B cell (primary cell): ENCODE results near the gene PARVA. TPM values are rescaled to one million over a fixed set of nuclear protein-coding genes. Genes with fewer than 3 reads are reported as not detected.

ENCODE experiments used
- ATAC-seq: fragments of 200-7000 bp; cut with Tn5 transposase; one replicate; pipeline ENCODE4 v1.10.0; 2021; ENCODE audit warnings: low read depth, mild to moderate bottlenecking, moderate number of reproducible peaks, moderate library complexity
- CTCF ChIA-PET: fragments of 350-600 bp; sonication (Branson Sonifier 250); formaldehyde crosslinking; loops from one replicate; lab custom pipeline; 2021; ENCODE audit warnings: antibody characterized with exemption, inconsistent platforms; lab: Charles Lee
- POLR2A ChIA-PET: fragments of 350-600 bp; sonication (Branson Sonifier 250); formaldehyde crosslinking; loops from one replicate; lab custom pipeline; 2021; ENCODE audit warnings: antibody characterized with exemption; lab: Charles Lee
- DNase-seq: peaks from one replicate; pipeline ENCODE4 v3.0.0; 2013
- H2AFZ ChIP-seq: 2 replicates; pipeline ENCODE4 v1.6.1; 2012; ENCODE audit warnings: mild to moderate bottlenecking, low read depth, low read length; ENCODE audit not compliant: insufficient read depth, poor library complexity, severe bottlenecking
- H3K27ac ChIP-seq, 2 donors: 1 replicate in 1 of 2; 2 replicates in 1 of 2; pipeline ENCODE4 v1.5.1; 2012 to 2013; ENCODE audit warnings: low read length in 2 of 2, mild to moderate bottlenecking in 2 of 2, moderate library complexity in 1 of 2
- H3K27me3 ChIP-seq, 4 experiments: fragments of 200-600 bp in 1 of 4; sonication (generic) in 1 of 4; replicated peaks in 1 of 4; 1 replicate in 2 of 4; 2 replicates in 2 of 4; pipeline versions ENCODE4 v1.6.1 to v1.7.0; 2013 to 2016; ENCODE audit warnings: low read length in 3 of 4, mild to moderate bottlenecking in 2 of 4, mixed read lengths in 1 of 4, moderate library complexity in 1 of 4; ENCODE audit not compliant: insufficient read depth in 4 of 4, control insufficient read depth in 3 of 4; ENCODE audit errors: control extremely low read depth in 1 of 4
- H3K36me3 ChIP-seq, 2 experiments: replicated peaks in 1 of 2; 1 replicate in 1 of 2; 2 replicates in 1 of 2; pipeline versions ENCODE4 v1.6.1 to v1.7.1; 2013; ENCODE audit warnings: low read length in 1 of 2; ENCODE audit not compliant: insufficient read depth in 2 of 2, control insufficient read depth in 1 of 2; ENCODE audit errors: control extremely low read depth in 1 of 2, extremely low read depth in 1 of 2
- H3K4me1 ChIP-seq, 2 donors: fragments of 200-600 bp in 1 of 2; sonication (generic) in 1 of 2; 1 replicate in 1 of 2; 2 replicates in 1 of 2; pipeline versions ENCODE4 v1.5.1 to v1.6.1; 2013 to 2017; ENCODE audit warnings: low read length in 2 of 2; ENCODE audit not compliant: control insufficient read depth in 2 of 2, insufficient read depth in 2 of 2
- H3K4me2 ChIP-seq: replicated peaks from 2 replicates; pipeline ENCODE3; 2012; ENCODE audit warnings: mild to moderate bottlenecking, low read depth, low read length; ENCODE audit not compliant: poor library complexity, severe bottlenecking
- H3K4me3 ChIP-seq, 5 experiments: fragments of 200-600 bp in 1 of 5; sonication (generic) in 1 of 5; 1 replicate in 3 of 5; 2 replicates in 2 of 5; pipeline versions ENCODE4 v1.5.1 to v1.7.0; 2011 to 2016; ENCODE audit warnings: low read length in 4 of 5, mild to moderate bottlenecking in 4 of 5, low read depth in 2 of 5, control low read depth in 1 of 5, moderate library complexity in 1 of 5; ENCODE audit not compliant: insufficient read depth in 1 of 5; ENCODE audit errors: control extremely low read depth in 1 of 5, extremely low read depth in 1 of 5
- H3K79me2 ChIP-seq: fragments of 200-600 bp; sonication (generic); one replicate; pipeline ENCODE4 v1.6.0; 2016; ENCODE audit warnings: low read length; ENCODE audit not compliant: control insufficient read depth, insufficient read depth
- H3K9ac ChIP-seq: fragments of 200-600 bp; sonication (generic); 2 replicates; pipeline ENCODE4 v1.6.1; 2017; ENCODE audit warnings: mild to moderate bottlenecking, low read length, moderate library complexity
- H3K9me3 ChIP-seq, 3 donors: one replicate each; pipeline versions ENCODE4 v1.6.1 to v1.7.1; 2013; ENCODE audit warnings: low read length in 2 of 3; ENCODE audit not compliant: control insufficient read depth in 2 of 3, insufficient read depth in 1 of 3; ENCODE audit errors: control extremely low read depth in 1 of 3
- H4K20me1 ChIP-seq: 2 replicates; pipeline ENCODE4 v1.6.0; 2012; ENCODE audit warnings: mild to moderate bottlenecking, low read length; ENCODE audit not compliant: insufficient read depth, control insufficient read depth, poor library complexity, severe bottlenecking
- H3K27ac Mint-ChIP-seq: one replicate; pipeline ENCODE4 v1.8.0; 2021; ENCODE audit warnings: mixed read lengths
- H3K27me3 Mint-ChIP-seq: one replicate; pipeline ENCODE4 v1.8.0; 2021; ENCODE audit warnings: mixed read lengths
- H3K4me1 Mint-ChIP-seq: one replicate; pipeline ENCODE4 v1.8.0; 2021; ENCODE audit warnings: mixed read lengths
- H3K4me3 Mint-ChIP-seq: one replicate; pipeline ENCODE4 v1.8.0; 2021; ENCODE audit warnings: mixed read lengths
- H3K9me3 Mint-ChIP-seq: one replicate; pipeline ENCODE4 v1.8.0; 2022; ENCODE audit warnings: mixed read lengths; ENCODE audit not compliant: insufficient read depth
- CTCF ChIP-seq: fragments of 200-600 bp; IDR thresholded peaks from one replicate; pipeline ENCODE4 v1.8.0; 2022; ENCODE audit warnings: antibody characterized with exemption, mild to moderate bottlenecking
- EZH2 ChIP-seq: IDR thresholded peaks from 2 replicates; pipeline ENCODE4 v1.6.1; 2012; ENCODE audit warnings: borderline replicate concordance, low read depth, mild to moderate bottlenecking, moderate library complexity, low read length; ENCODE audit not compliant: insufficient read depth, poor library complexity, severe bottlenecking
- WGBS: methylation state at CpG from one replicate; pipeline ENCODE4 v1.1.5; 2013; ENCODE audit warnings: missing lambda C conversion rate; ENCODE audit not compliant: insufficient coverage; 5-methylcytosine and 5-hydroxymethylcytosine counted together
- intact Hi-C: fragments of 100-400 bp; cut with micrococcal nuclease; formaldehyde crosslinking; loops from one replicate; pipeline ENCODE4 v1.10.0; 2022
- polyA plus RNA-seq: library from polyadenylated mRNA; depleted of rRNA; stranded (reverse); fragments of >200 nt; gene quantifications from 2 replicates; pipeline ENCODE4 v1.2.3, GENCODE V29; 2012
- total RNA-seq, 2 donors: library from RNA; stranded (reverse); fragments of 120-200 nt in 1 of 2; gene quantifications; 1 replicate in 1 of 2; 2 replicates in 1 of 2; pipeline versions ENCODE4 v1.2.3 to v1.2.4, GENCODE V29; 2013 to 2022

PARVA gene
- total and polyA plus RNA-seq, 2 donors (not counting 1 experiment from before 2014, with no cell fraction given): not detected

DNA sequence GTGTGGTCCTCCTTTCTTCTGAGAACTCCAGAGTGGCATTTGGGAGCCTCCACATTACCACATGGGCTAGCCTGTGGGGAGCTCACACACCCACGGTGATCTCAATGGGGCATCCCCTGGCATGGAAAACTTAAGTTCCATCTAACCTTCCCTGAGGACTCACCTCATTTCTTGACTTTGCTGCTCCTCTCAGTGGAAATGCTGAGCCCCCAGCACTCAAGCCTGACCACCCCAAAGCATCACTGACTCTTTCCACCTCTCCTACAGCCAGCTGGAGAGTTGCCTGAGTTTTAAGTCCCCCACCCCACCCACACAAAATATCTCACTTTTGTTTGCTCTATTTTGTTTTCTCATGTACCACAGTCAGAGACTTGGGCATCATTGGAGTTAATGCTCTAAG is 23.8 kb upstream of the PARVA start:
- Mint-ChIP-seq H3K27ac (no peak overlapping the region), H3K4me3 (no peak overlapping the region), H3K27me3 (peaks cover 13% of the 10 kb centered on the region), H3K4me1 (no peaks in the 10 kb centered on the region), H3K9me3 (no peaks in the 10 kb centered on the region)
- DNase-seq: no peak
- no peak overlapping the region for H3K4me3 ChIP-seq
- no peaks in the 10 kb centered on the region for H3K4me1 ChIP-seq
- no peaks in the 10 kb centered on the region for H3K27me3 ChIP-seq
- CTCF ChIA-PET: no interaction called here
- H4K20me1 ChIP-seq: no peaks in the 10 kb centered on the region
- H3K4me2 ChIP-seq: no peak overlapping the region
- H3K36me3 ChIP-seq: no peaks in the 10 kb centered on the region
- ATAC-seq: no peak
- H3K9ac ChIP-seq: no peak overlapping the region
- H3K79me2 ChIP-seq: no peaks in the 10 kb centered on the region
- H2AFZ ChIP-seq: no peak overlapping the region
- WGBS: 83% methylated on average over 1 of the region's 1 CpG
- TF ChIP-seq EZH2: no peak
- TF ChIP-seq CTCF: no peak
- intact Hi-C loops: no loop called here
- H3K9me3 ChIP-seq: no peaks in the 10 kb centered on the region
- no peak overlapping the region for H3K27ac ChIP-seq
- POLR2A ChIA-PET: no interaction called here

GRCh38 chr11:12354750-12355545 is 22.4 kb upstream of the PARVA start:
- H3K27ac Mint-ChIP-seq: no peak overlapping the region
- Histone ChIP-seq H3K27ac (no peak overlapping the region), H2AFZ (no peak overlapping the region), H3K4me1 (no peaks in the 10 kb centered on the region), H3K79me2 (no peaks in the 10 kb centered on the region), H3K4me3 (no peak overlapping the region), H3K36me3 (no peaks in the 10 kb centered on the region), H3K4me2 (no peak overlapping the region), H4K20me1 (no peaks in the 10 kb centered on the region), H3K9ac (no peak overlapping the region), H3K9me3 (no peaks in the 10 kb centered on the region), H3K27me3 (no peaks in the 10 kb centered on the region)
- TF ChIP-seq CTCF: no peak
- TF ChIP-seq EZH2: no peak
- no peaks in the 10 kb centered on the region for H3K9me3 Mint-ChIP-seq
- no peak overlapping the region for H3K4me3 Mint-ChIP-seq
- CTCF ChIA-PET: no interaction called here
- POLR2A ChIA-PET: no interaction called here
- no peaks in the 10 kb centered on the region for H3K4me1 Mint-ChIP-seq
- DNase-seq: no peak
- peaks cover 17% of the 10 kb centered on the region for H3K27me3 Mint-ChIP-seq
- ATAC-seq: no peak
- intact Hi-C loops: no loop called here
- 66% methylated on average over 6 of the region's 9 CpGs for WGBS
